KMS-11 (cell line): ENCODE results near the gene NFIL3.
A peak's percentile ranks its signal among the peaks of the same experiment; 100 is the strongest.

ENCODE experiments used
- H2AFZ ChIP-seq: fragments of 200-600 bp; sonication (generic); 2 replicates; pipeline ENCODE4 v1.6.1; 2016; ENCODE audit warnings: antibody characterized with exemption, mixed run types, low read depth
- H3K27ac ChIP-seq: fragments of 200-600 bp; sonication (generic); 2 replicates; pipeline ENCODE4 v1.6.1; 2016; ENCODE audit warnings: mild to moderate bottlenecking, mixed run types
- H3K27me3 ChIP-seq: fragments of 200-600 bp; sonication (generic); 2 replicates; pipeline ENCODE4 v1.6.1; 2017; ENCODE audit warnings: mild to moderate bottlenecking, low read depth, mixed run types, moderate library complexity; ENCODE audit not compliant: insufficient read depth
- H3K36me3 ChIP-seq: fragments of 200-600 bp; sonication (generic); 2 replicates; pipeline ENCODE4 v1.6.1; 2017; ENCODE audit warnings: mild to moderate bottlenecking, mixed run types; ENCODE audit not compliant: insufficient read depth
- H3K4me1 ChIP-seq: fragments of 200-600 bp; sonication (generic); 2 replicates; pipeline ENCODE4 v1.6.1; 2016; ENCODE audit warnings: mild to moderate bottlenecking, low read depth, mixed run types; ENCODE audit not compliant: poor library complexity, severe bottlenecking
- H3K4me2 ChIP-seq: fragments of 200-600 bp; sonication (generic); 2 replicates; pipeline ENCODE4 v1.7.0; 2016; ENCODE audit warnings: mild to moderate bottlenecking, mixed run types
- H3K4me3 ChIP-seq: fragments of 200-600 bp; sonication (generic); IDR thresholded peaks from 2 replicates; pipeline ENCODE4 v1.6.1; 2017; ENCODE audit warnings: low read depth, low read length, mixed read lengths; ENCODE audit not compliant: insufficient read depth
- H3K79me2 ChIP-seq: fragments of 200-600 bp; sonication (generic); 2 replicates; pipeline ENCODE4 v1.6.1; 2016; ENCODE audit warnings: low read depth, mixed run types; ENCODE audit not compliant: insufficient read depth
- H3K9ac ChIP-seq: fragments of 200-600 bp; sonication (generic); 2 replicates; pipeline ENCODE4 v1.6.1; 2016; ENCODE audit warnings: mild to moderate bottlenecking, mixed run types
- H4K20me1 ChIP-seq: fragments of 200-600 bp; sonication (generic); 2 replicates; pipeline ENCODE4 v1.6.1; 2016; ENCODE audit warnings: mild to moderate bottlenecking, mixed run types; ENCODE audit not compliant: insufficient read depth
- CTCF ChIP-seq: fragments of 200-600 bp; sonication (generic); conservative IDR thresholded peaks from 2 replicates; pipeline ENCODE4 v1.6.1; 2017; ENCODE audit warnings: low read depth, mild to moderate bottlenecking, antibody characterized with exemption, low read length, moderate library complexity, mixed read lengths

NFIL3 gene

GRCh38 chr9:91417602-91418214, 5.9 kb downstream of the NFIL3 start:
- no peak overlapping the region for H2AFZ ChIP-seq
- peaks cover 40% of the 10 kb centered on the region for H4K20me1 ChIP-seq
- no peak overlapping the region; the same call in 1 of the 2 replicates for H3K9ac ChIP-seq
- no peak overlapping the region for H3K4me3 ChIP-seq
- H3K27me3 ChIP-seq = no peaks in the 10 kb centered on the region
- TF ChIP-seq CTCF = no peak
- peak overlapping the region; percentile 92; the same call in 1 of the 2 replicates for H3K4me2 ChIP-seq
- peaks cover 99% of the 10 kb centered on the region for H3K79me2 ChIP-seq
- H3K27ac ChIP-seq = peak overlapping the region; percentile 78; the same call in 1 of the 2 replicates
- no peaks in the 10 kb centered on the region for H3K36me3 ChIP-seq
- peaks cover 74% of the 10 kb centered on the region for H3K4me1 ChIP-seq

GRCh38 chr9:91416096-91416712, 7.4 kb downstream of the NFIL3 start:
- no peak overlapping the region for H3K27ac ChIP-seq
- H3K9ac ChIP-seq = no peak overlapping the region

GRCh38 chr9:91415290-91415689, 8.3 kb downstream of the NFIL3 start:
- H4K20me1 ChIP-seq = peaks cover 44% of the 10 kb centered on the region
- no peaks in the 10 kb centered on the region for H3K27me3 ChIP-seq
- no peak overlapping the region for H3K4me2 ChIP-seq
- H3K79me2 ChIP-seq = peaks cover 100% of the 10 kb centered on the region
- H3K9ac ChIP-seq = no peak overlapping the region
- H2AFZ ChIP-seq = no peak overlapping the region
- H3K4me3 ChIP-seq = no peak overlapping the region
- H3K36me3 ChIP-seq = peaks cover 7% of the 10 kb centered on the region; the same call in 1 of the 2 replicates
- H3K4me1 ChIP-seq = peaks cover 75% of the 10 kb centered on the region
- no peak overlapping the region for H3K27ac ChIP-seq
- no peak for TF ChIP-seq CTCF

More at GRCh38 chr9:91416096-91416712, 7.4 kb downstream of the NFIL3 start:
- Histone ChIP-seq H3K36me3 (no peaks in the 10 kb centered on the region; the same call in 1 of the 2 replicates), H2AFZ (no peak overlapping the region), H3K4me3 (no peak overlapping the region), H3K79me2 (peaks cover 99% of the 10 kb centered on the region), H3K27me3 (no peaks in the 10 kb centered on the region), H4K20me1 (peaks cover 39% of the 10 kb centered on the region), H3K4me1 (peaks cover 76% of the 10 kb centered on the region), H3K4me2 (no peak overlapping the region)
- TF ChIP-seq CTCF = no peak

GRCh38 chr9:91412941-91413340, 10.7 kb downstream of the NFIL3 start:
- Histone ChIP-seq H3K27me3 (no peaks in the 10 kb centered on the region), H3K79me2 (peaks cover 95% of the 10 kb centered on the region), H3K27ac (no peak overlapping the region), H3K4me2 (no peak overlapping the region), H4K20me1 (peaks cover 42% of the 10 kb centered on the region), H2AFZ (no peak overlapping the region), H3K36me3 (peaks cover 15% of the 10 kb centered on the region; the same call in 1 of the 2 replicates), H3K4me3 (no peak overlapping the region), H3K4me1 (peaks cover 51% of the 10 kb centered on the region), H3K9ac (no peak overlapping the region)
- no peak for TF ChIP-seq CTCF
